Measurements from ENCODE around the gene LHFPL2.

GRCh38 chr5:78492650-78493049, 155.9 kb downstream of the LHFPL2 start:
- TF ChIP-seq POLR2A (IDR thresholded peaks at IDR 0.05; ENCODE audit: borderline replicate concordance, extremely low read depth, insufficient read depth, insufficient read length) (no peak), CTCF (IDR thresholded peaks at IDR 0.05 in 2 of 3, conservative IDR thresholded peaks at IDR 0.05 in 1 of 3; ENCODE audit: borderline replicate concordance in 1 of 3, insufficient read depth in 1 of 3, low read depth in 2 of 3, low read length in 2 of 3) (no peak), MAX (IDR thresholded peaks at IDR 0.05) (no peak), CEBPB (IDR thresholded peaks at IDR 0.05; ENCODE audit: low read depth) (no peak), EGR1 (IDR thresholded peaks at IDR 0.05; ENCODE audit: low read depth) (no peak), JUND (IDR thresholded peaks at IDR 0.05) (no peak), EZH2 (IDR thresholded peaks at IDR 0.05) (no peak), ZNF274 (IDR thresholded peaks at IDR 0.05; ENCODE audit: low read depth, low read length) (no peak), POLR2AphosphoS5 (IDR thresholded peaks at IDR 0.05; ENCODE audit: low read depth, low read length) (no peak), EZH2phosphoT487 (IDR thresholded peaks at IDR 0.05; ENCODE audit: borderline replicate concordance) (no peak), REST (IDR thresholded peaks at IDR 0.05; ENCODE audit: low read depth) (no peak), ATF3 (IDR thresholded peaks at IDR 0.05) (no peak), SRF (IDR thresholded peaks at IDR 0.05; ENCODE audit: low read depth) (no peak), SP1 (IDR thresholded peaks at IDR 0.05; ENCODE audit: low read depth) (no peak)
